Esophagus muscularis mucosa (tissue), 4 donors: ENCODE results near the gene ZNF423. TPM values are rescaled to one million over a fixed set of nuclear protein-coding genes. Genes with fewer than 3 reads are reported as not detected.

Experiments
- DNase-seq: peaks from one replicate; pipeline ENCODE4 v3.0.0-alpha.2; 2017; ENCODE audit errors: extremely low spot score
- H3K27ac ChIP-seq, 4 donors: fragments of 200-600 bp; sonication (generic); replicated peaks in 1 of 4; 1 replicate in 3 of 4; 2 replicates in 1 of 4; pipeline ENCODE4 v1.5.1; 2016 to 2019; ENCODE audit warnings: mild to moderate bottlenecking in 1 of 4
- H3K27me3 ChIP-seq, 4 donors: fragments of 200-600 bp; sonication (generic); one replicate each; pipeline versions ENCODE4 v1.5.1 to v1.6.0; 2016 to 2019
- H3K36me3 ChIP-seq, 4 donors: fragments of 200-600 bp; sonication (generic); one replicate each; pipeline ENCODE4 v1.5.1; 2016 to 2019
- H3K4me1 ChIP-seq, 4 donors: fragments of 200-600 bp; sonication (generic); one replicate each; pipeline ENCODE4 v1.5.1; 2016 to 2019
- H3K4me3 ChIP-seq, 4 donors: fragments of 200-600 bp; sonication (generic); 1 replicate in 2 of 4; 2 replicates in 2 of 4; pipeline ENCODE4 v1.5.1; 2016 to 2019; ENCODE audit warnings: mild to moderate bottlenecking in 4 of 4, moderate library complexity in 1 of 4
- H3K9me3 ChIP-seq, 4 donors: fragments of 200-600 bp; sonication (generic); 1 replicate in 3 of 4; 2 replicates in 1 of 4; pipeline ENCODE4 v1.5.1; 2016 to 2019
- CTCF ChIP-seq, 3 experiments: fragments of 200-600 bp in 2 of 3; fragments of 450-650 bp in 1 of 3; sonication (generic) in 2 of 3; IDR thresholded peaks; one replicate each; pipeline ENCODE4 v1.5.1; 2017 to 2019; ENCODE audit warnings: antibody characterized with exemption in 3 of 3, mild to moderate bottlenecking in 2 of 3, moderate library complexity in 1 of 3
- EP300 ChIP-seq: sonication (generic); formaldehyde crosslinking; IDR thresholded peaks from one replicate; pipeline ENCODE4 v1.6.1; 2017; ENCODE audit warnings: antibody characterized with exemption
- POLR2A ChIP-seq: fragments of 450-650 bp; IDR thresholded peaks from one replicate; pipeline ENCODE4 v1.6.1; 2017; ENCODE audit warnings: antibody characterized with exemption, moderate library complexity, mild to moderate bottlenecking, low read depth
- POLR2AphosphoS5 ChIP-seq, 2 donors: sonication (generic); formaldehyde crosslinking; IDR thresholded peaks; one replicate each; pipeline ENCODE4 v1.6.1; 2017; ENCODE audit warnings: antibody characterized with exemption in 2 of 2
- WGBS: methylation state at CpG from one replicate; pipeline ENCODE4 v1.1.5; 2018; 5-methylcytosine and 5-hydroxymethylcytosine counted together
- intact Hi-C: fragments of 100-400 bp; cut with DNase I; formaldehyde crosslinking; loops from one replicate; pipeline ENCODE4 v1.15.1; 2023
- total RNA-seq, 4 donors: library from RNA; depleted of rRNA; stranded (reverse); fragments of >200 nt; gene quantifications; one replicate each; pipeline versions ENCODE4 v1.1.0 to v1.2.1, GENCODE V29; 2016

Gene ZNF423
- total RNA-seq, 4 donors from 2014 or later = 8.7 to 22.5 (median 10.3) TPM

GRCh38 chr16:49775018-49775417 lies 80.9 kb downstream of the ZNF423 start:
- intact Hi-C loops = no loop called here
- no peaks in the 10 kb centered on the region for H3K36me3 ChIP-seq
- 53% methylated on average over 2 of the region's 4 CpGs for WGBS
- H3K27me3 ChIP-seq = no peaks in the 10 kb centered on the region
- TF ChIP-seq POLR2AphosphoS5 (IDR thresholded peaks at IDR 0.05) = no peak
- no peak for TF ChIP-seq CTCF (IDR thresholded peaks at IDR 0.05)
- no peak for TF ChIP-seq POLR2A
- TF ChIP-seq EP300 = no peak
- no peak overlapping the region for H3K4me3 ChIP-seq
- no peak overlapping the region for H3K27ac ChIP-seq
- H3K4me1 ChIP-seq = peaks cover 24 to 40% (median 32%) of the 10 kb centered on the region in 4 donors
- H3K9me3 ChIP-seq = no peaks in the 10 kb centered on the region
- DNase-seq = no peak

GRCh38 chr16:49773534-49774475 lies 82.1 kb downstream of the ZNF423 start:
- 66% methylated on average over 10 of the region's 10 CpGs for WGBS
- TF ChIP-seq EP300 (no peak), POLR2A (no peak), POLR2AphosphoS5 (IDR thresholded peaks at IDR 0.05) (no peak), CTCF (IDR thresholded peaks at IDR 0.05) (no peak)
- intact Hi-C loops = no loop called here

GRCh38 chr16:49767998-49768397 lies 87.9 kb downstream of the ZNF423 start:
- 96% methylated on average over 17 of the region's 23 CpGs for WGBS
- no peak overlapping the region for H3K4me3 ChIP-seq
- no peaks in the 10 kb centered on the region for H3K27me3 ChIP-seq
- no peak overlapping the region for H3K27ac ChIP-seq
- H3K4me1 ChIP-seq = peaks cover 0 to 9% (median 3%) of the 10 kb centered on the region in 4 donors
- intact Hi-C loops = no loop called here
- no peak for TF ChIP-seq EP300
- TF ChIP-seq CTCF (IDR thresholded peaks at IDR 0.05) = no peak
- TF ChIP-seq POLR2A = no peak
- TF ChIP-seq POLR2AphosphoS5 (IDR thresholded peaks at IDR 0.05) = no peak
- no peaks in the 10 kb centered on the region for H3K9me3 ChIP-seq
- no peaks in the 10 kb centered on the region for H3K36me3 ChIP-seq
- DNase-seq = no peak

More at GRCh38 chr16:49773534-49774475, 82.1 kb downstream of the ZNF423 start:
- no peaks in the 10 kb centered on the region for H3K9me3 ChIP-seq
- no peak overlapping the region for H3K4me3 ChIP-seq
- no peak overlapping the region for H3K27ac ChIP-seq
- DNase-seq = no peak
- peaks cover 24 to 40% (median 32%) of the 10 kb centered on the region in 4 donors for H3K4me1 ChIP-seq
- H3K36me3 ChIP-seq = no peaks in the 10 kb centered on the region
- no peaks in the 10 kb centered on the region for H3K27me3 ChIP-seq

- H3K4me1 ChIP-seq = peaks cover 0 to 9% (median 3%) of the 10 kb centered on the region in 4 donors
- H3K36me3 ChIP-seq = no peaks in the 10 kb centered on the region
- no peaks in the 10 kb centered on the region for H3K27me3 ChIP-seq
- intact Hi-C loops = no loop called here
- TF ChIP-seq EP300 = no peak
- TF ChIP-seq POLR2A = no peak
- TF ChIP-seq CTCF (IDR thresholded peaks at IDR 0.05) = no peak
- no peak for TF ChIP-seq POLR2AphosphoS5 (IDR thresholded peaks at IDR 0.05)
- WGBS = 92% methylated on average over 5 of the region's 5 CpGs
- DNase-seq = no peak
- no peak overlapping the region for H3K27ac ChIP-seq
- no peak overlapping the region for H3K4me3 ChIP-seq
- H3K9me3 ChIP-seq = no peaks in the 10 kb centered on the region
Measured at GRCh38 chr16:49767414-49767813, 88.5 kb downstream of the ZNF423 start.
